ENCODE data around the gene ELL.
A peak's percentile ranks its signal among the peaks of the same experiment; 100 is the strongest.

The ELL gene

DNA sequence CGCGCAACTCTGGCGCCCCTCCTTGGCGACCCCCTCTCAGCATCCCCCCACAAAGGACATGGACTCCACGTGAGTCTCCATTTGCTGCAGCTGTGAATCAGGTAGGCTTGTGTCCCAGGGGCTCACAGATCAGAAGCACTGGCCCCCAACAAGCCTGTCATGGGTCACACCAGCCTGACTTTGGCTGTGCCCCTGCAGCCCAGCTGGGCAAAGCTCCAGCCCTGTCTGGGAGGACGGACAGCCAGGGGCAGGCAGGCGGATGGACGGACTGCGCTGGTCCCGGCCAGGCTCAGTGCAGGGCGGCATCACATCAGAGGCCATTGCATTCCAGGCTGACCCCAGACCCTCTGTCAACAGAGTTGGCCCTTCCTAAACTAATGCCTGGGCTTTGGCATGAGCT, 55.5 kb downstream of the ELL start:
- DNase-seq, result no peak

DNA sequence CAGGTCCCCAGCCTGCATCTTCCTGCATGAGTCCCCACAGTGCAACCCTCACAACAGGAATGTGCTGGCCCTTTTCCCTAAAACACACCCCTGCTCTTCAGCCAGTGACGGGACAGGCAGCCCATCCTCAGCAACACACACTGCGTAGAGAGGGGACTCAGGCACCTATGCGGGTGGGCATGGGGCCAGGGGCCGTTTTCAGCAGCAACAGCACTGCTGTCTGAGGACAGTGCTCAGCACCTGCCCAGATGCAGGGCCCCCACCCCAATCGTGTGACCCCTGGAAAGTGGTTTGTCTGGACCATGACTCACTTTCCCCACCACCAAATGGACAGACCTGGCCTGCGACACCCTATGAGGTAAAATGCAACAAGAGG, 55.9 kb downstream of the ELL start:
- no peak for DNase-seq

DNA sequence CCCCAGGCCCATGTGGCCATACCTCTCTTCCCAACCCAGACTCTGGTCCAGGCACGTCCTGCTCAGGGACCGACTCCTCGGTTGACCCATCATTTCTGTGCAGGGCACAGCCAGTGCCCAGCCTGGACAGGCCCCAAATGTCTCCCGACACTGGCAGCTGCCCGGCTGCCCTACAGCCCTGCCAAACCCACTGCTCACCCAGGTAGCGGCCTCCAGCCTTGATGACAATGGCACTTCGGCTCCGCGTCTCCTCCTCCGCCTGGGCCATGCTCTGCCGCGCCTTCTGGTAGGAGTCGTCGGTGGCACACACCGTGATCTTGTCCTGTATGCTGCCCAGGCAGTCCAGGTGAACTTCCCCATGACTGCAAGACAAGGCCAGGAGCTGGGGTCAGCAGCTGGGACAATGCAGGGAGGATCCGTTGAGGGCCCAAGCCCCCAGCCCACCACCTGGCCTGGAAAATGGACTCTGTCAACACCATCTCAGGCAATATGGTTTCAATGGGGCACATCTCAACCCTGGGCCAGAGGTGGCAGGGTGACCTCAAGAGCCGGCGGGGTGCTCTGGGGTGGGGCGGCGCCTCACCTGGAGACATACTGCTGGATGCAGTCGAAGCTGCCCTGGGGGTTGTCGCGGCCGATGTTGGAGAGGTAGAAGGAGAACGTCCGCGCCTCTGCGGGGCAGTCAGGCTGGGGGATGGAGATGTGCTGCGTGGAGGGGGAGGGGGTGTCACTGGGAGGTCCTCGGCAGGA, 56.5 kb downstream of the ELL start:
- DNase-seq, result no peak

DNA sequence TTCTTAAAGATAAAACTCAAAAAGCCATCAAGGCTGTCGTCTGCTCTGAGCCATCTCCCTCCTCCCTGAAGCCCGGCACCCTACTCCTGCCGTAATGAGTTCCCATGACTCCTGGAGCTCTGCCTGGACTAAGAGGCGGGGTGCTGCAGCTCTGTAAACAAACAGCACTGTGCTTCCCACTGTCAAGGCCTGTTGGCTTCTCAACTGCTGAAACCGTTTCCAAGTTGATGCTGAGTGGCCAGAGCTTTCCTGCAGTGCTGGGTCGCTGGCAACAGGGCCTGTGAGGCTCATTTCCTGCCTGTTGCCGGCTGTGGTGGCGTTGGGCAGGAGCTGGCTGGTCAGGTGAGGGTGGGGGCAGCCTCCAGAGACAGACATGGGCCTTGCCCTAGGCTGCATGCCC, 57.2 kb downstream of the ELL start:
- peak; percentile 65 for DNase-seq

DNA sequence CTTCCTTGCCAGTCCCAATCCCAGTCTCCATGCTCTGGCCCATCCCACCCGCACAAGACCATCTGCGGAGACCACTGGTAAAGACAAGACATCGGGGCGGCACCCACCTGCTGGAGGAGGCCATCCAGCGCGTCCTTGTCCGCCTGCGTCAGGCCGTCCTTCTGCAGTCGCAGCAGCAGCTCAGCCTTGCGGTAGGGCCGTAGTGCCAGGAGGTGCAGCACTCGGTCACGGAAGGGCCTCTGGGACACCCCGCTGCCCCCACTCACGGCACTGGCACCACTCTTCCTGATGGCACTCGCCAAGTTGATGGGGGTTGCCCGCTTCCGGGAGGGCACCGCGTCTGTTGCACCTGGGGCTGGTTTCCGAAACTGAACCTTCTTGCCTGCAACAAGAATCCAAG, 60.4 kb downstream of the ELL start:
- no peak for DNase-seq

DNA sequence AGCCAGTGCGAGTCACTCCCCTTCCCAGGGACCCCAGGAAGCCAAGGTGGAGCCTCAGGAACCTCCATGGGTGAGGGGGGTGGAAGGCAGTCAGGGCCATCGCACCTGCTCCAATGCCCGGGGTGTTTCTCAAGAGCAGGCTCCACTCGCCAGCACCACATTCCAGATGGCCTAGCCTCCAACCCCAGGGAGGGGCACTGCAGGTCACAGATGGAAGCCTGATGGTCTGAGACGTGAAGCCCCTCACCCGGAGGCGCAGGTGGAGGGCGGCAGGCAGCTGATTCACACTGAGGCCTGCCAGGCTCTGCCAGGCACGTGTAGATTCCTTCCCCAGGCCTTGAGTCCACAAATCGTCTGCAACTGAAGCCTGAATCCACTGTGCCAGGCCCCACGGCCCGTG, 61.0 kb downstream of the ELL start:
- no peak for DNase-seq

DNA sequence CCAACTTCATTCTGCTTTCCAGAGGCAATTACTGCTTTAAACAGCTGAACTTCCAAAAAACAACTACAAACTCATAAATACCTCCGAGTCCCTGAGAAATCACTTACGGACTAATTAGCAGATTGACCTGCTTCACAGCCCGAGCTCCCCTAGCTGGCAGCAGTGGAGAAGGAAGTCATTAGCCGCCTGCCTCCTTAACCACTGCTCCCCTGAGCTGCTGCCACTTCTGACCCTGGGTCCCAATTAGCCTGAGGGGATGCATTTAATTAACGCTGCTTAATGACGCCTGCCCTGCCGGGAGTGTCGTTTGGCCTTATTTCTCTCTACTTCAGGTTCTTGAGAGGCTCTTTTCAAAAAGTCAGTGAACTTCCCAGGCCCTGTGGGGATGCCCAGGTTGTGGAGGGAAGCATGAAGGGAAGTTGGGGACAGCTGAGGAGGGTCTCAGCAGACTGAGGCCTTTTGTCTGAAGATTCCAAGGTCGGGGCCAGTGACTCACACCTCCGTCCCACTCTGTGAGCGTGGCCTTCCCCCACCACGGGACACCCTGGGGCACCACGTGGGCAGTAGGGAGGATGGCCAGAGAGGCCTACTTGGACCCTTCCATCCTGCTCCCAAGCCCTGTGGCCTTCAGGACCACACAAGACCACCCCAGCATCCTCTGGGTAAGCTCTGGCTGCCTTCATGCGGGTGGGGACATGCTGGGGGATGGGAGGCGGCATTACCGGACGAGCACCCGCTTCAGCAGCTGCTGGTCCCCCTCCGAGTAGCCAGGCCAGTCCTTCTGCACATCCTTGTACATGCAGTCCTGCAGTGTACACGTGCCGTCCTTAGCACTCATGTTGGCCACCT, 64.2 kb downstream of the ELL start:
- DNase-seq, result no peak

DNA sequence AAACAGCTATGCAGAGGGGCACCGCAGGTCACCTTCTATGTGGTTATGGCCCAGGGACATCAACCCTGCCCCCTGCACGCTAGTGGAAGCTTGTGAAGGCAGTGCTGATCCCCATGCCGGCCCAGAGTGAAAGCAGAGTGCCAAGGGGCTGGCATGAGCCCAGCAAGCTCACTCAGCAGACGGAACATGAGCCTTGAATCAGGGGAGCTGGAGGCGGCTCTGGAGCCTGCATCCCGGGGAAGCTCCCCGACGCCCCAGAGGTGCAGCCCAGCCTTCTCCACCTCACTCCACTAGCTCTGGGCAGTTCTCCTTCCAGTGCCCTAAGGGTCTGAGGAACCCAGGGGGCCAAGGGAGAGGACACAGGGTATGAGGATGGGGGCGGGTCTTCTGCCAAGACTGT, 64.9 kb downstream of the ELL start:
- no peak for DNase-seq

DNA sequence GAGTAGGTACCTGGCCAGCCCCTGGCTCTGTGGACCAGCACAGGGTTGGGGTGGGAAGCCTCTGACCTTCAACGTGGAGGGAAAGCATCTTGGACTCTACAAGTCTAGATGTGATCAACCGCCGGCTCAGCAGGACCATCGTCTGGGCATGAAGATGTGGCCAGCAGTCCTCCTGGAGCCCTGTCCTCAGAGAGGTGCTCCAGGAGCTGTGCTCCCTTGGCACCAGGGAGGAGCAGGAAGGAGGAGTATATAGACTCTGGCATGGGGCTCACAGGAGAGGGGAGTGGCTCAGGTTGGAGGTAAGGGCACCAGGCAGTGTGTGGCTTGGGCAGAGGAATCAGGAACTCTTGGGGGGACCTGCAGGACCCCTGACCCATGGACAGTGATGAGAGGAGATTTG, 65.6 kb downstream of the ELL start:
- DNase-seq, result no peak

DNA sequence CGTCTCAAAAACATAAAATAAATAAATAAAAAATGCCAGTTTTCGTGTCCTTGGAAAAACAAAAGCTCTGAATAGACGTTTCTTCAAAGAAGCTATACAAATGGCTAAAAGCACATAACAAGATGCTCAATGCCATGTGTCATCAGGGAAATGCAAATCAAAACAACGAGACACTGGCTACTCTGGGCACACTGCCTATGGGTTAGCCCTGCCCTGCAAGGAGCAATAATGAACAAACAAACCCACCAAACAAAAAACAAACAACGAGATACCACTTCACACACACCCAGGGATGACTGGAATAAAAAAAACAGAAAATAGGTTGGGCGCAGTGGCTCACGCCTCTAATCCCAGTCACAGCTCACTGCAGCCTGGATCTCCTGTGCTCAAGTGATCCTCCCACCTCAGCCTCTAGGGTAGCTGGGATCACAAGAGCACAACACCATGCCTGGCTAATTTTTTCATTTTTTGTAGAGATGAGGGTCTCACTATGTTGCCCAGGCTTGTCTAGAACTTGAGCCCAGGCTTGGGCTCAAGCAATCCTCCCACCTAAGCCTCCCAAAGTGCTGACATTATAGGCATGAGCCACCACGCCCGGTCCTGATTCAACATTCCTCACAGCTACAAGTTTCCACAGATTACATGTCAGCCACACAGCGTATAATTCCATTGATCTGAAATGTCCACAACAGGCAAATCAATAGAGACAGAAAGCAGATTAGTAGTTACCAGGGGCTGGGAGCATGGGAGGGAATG, 68.4 kb downstream of the ELL start:
- no peak for DNase-seq

DNA sequence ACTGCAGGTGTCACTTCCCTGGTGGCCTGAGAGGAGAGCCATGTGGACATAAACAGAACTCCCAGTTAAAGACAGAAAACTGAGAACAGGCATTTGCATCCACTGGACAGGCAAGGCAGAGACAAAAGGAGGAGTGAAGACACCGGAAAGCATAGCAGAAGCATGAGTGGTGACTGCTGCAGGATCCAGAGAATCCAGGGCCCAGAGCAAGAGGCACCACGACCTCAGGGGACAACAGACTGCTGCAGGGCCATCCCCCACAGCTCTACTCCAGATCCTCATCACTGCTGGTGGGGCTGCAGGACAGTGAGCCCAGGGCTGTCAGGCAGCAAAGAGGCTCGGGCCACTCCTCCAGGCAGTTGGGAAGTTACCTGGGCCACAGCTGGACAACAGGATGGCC, 69.5 kb downstream of the ELL start:
- no peak for DNase-seq

DNA sequence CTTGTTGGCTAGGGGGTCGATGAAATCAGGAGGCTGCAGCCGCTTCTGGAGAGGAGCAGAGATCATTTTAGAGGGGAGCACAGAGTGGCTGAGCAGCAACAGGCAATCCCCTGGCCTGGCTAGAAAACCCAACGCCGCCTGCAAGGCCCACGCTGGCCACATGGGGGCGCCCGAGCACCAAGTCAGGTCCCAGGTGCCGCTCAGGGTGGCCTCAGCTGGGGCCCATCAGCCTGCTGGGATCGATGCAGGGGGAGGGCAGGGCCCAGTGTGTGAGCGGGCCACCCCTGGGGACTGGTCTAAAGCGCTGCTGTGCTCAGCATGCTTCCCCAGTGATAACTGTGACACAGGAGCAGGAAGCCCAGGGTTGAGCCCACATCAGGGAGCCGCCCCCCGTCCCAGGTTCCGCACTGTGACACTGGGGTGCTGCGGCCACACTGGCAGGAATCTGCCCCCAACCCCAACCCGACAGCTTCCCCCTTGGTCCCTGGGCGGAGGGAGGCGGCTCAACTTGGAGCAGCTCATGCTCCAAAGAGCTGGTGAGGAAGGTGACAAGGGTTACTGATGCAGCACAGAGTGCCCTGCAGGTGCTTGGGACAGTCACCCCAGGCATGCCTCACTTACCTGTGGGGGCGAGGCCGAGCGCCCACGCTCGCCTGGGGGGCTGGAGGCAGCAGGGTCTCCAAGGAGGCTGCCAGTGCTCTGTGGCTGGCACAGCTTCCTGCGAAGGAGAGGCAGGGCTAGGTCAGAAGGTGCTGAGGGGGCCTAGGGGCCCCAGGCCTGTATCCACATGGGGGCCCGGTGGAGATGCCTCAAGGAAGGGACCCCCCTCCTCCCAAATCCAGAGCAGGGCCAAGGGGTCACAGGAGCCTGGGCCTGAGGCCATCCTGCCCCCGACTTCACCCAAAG, 70.7 kb downstream of the ELL start:
- DNase-seq, result peak; percentile 80

DNA sequence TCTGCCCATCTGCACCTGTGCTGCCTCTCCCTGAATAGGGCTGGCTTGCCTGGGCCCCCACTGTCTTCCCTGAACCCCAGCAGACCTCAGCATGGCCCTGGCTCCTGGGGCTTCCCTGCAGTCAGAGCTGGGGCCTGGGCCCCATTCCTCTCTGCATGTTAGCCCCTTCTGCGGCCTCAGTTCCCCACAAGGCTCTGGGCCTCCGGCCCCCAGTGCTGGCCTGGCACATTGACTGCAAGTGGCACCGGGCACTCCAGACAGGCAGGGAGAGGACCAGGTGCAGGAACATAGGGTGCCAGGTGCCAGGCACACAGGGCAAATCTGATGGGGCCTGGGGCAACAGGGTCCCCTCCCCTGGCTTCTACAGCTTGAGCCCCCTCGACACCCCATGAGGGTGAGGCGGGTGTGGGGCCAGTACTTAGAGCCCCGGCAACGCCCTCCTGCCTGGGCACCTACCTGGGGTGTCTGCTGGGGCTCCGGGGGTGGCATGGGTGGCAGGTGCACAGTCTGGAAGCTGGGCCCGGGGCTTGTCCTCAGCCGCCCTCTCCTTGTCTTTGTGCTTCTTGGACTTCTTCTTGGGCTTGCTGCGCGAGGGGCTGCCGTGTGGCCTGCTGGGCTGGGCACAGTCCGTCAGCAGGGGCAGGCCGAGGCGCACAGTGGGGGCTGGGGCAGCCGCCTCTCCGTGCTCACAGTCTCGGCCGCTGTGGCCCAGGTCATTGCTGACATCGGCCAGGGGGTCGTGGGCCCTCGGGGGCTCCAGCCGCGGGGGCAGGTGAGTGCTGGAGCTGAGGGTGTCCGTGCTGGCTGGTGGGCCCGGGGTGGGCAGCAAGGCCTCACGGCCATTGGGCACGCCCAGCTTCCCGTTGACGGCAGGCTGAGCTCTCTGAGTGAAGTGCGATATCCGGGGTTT, 71.6 kb downstream of the ELL start:
- DNase-seq, result no peak

DNA sequence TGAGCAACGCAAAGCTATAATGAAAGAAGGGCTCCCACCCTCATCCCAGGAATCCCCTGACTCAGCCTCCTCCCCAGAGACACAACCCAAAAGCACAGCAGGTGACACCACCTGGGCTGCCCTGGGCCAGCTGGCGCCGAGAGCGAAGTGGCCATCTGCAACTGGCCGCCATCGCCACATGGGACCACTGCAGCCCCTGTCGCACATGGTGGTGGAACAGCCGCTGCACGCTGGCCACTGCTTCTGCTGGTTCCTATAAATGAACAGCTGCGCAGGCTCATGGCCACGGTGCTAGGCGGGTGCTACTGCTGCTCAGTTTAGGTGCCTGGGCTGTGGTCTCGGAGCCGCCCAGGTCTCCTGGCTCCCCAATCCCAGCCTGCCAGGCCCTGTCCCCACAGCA, 72.3 kb downstream of the ELL start:
- no peak for DNase-seq

DNA sequence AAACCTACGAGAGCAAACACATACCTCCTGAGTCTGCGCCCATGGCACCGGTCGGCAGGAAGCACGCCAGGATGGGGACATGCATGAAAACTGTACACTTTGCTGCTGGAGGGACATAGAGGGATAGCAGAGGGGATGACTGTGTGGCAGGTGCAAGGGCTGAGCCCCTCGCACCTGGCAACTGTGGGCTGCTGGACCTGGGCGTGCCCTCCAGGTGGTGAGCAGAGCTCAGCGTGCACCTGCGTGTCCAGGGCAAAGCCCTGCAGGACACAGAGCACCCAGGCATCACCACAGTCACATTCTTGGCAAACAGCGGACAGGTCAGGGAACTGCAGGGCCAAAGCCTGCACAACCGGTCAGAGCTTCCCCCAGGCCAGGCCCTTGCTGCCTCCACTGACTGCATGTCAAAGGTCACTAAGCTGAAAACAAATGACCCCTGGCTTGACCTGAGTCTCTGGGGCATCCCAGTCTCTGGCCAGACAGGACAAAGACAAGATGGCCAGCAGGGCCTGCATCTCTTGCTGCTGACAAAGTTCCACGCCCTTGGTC, 75.0 kb downstream of the ELL start:
- no peak for DNase-seq

DNA sequence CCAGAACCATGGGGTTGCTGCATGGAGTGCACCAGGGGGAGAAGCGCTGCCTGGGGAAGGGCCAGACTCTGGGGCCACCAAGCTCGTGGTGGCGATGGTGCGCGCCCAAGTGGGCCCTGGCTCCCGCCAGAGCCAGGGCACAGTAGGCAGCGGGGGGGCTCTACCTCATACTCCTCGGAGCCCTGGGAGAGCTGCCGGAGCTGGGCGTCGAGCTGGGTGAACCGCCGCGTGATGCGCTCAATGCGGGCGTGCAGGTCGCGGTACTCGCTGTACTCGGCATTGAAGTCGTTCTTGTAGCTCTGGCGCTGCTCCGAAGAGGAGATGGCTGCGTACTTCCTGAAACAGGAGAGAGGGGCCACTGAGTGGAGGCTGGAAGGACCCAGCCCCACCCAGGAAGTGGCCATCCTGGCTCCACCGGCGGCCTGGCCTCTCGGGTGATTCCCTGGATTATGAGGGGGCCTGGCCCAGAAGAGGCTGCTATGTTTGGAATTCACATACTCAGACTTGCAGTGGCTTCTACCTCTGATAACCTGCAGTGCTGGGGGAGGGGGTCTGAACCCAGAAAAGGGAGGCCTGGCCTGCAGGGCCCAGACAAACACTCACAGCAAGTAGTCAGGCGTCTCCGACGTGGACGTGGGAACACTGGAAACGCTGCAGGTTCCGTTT, 75.6 kb downstream of the ELL start:
- no peak for DNase-seq

DNA sequence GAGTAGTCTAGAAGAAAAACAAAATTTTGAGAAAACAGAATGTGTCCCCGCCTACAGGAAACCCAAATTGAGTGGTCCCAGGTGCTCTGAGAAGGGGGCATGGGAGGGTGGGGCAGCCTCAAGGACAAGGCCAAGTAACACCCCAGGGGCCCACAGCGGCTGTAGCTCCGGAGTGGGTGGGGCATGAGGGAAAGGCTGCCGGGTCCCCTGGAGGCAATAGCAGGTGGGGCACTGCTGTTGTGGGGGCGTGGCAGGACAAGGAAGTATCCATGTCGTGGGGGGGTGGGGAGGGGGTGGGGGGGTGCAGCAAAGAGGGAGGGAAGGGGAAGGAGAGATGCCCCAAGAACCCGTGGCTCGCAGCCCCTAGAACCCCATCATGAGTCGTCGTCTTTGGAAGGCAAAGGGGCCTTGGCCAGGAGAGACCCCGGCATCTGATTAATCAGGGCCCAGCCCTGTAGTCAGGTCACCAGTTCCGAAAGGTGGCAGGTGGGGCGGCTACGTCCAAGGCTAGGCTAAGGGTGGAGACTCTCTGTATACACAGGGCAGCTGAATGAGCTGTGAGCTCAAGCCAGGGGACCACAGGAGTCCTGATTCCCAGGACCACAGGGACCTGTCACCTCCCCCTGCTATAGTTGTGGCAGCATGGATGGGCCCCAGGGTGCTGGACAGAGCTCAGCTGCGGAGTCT, 76.5 kb downstream of the ELL start:
- no peak for DNase-seq

DNA sequence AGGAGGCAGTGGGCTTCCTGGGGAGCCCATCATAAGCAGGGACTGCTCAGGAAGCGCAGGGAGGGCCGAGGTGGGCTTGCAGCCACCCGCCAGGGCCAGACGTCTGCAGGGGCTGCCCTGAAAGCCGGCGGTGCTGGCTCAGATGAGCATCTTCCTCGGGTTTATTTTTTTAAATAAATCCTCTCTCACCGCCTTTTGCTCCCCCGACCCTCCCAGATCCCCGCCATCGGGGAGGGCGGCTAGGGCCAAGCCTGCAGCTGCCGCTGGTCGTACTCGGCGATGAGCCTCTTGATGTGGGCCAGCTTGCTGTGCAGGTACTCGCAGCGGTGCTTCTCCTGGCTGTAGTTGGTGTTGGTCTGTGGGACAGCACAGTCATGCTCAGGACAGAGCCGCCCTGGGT, 77.4 kb downstream of the ELL start:
- DNase-seq, result no peak

DNA sequence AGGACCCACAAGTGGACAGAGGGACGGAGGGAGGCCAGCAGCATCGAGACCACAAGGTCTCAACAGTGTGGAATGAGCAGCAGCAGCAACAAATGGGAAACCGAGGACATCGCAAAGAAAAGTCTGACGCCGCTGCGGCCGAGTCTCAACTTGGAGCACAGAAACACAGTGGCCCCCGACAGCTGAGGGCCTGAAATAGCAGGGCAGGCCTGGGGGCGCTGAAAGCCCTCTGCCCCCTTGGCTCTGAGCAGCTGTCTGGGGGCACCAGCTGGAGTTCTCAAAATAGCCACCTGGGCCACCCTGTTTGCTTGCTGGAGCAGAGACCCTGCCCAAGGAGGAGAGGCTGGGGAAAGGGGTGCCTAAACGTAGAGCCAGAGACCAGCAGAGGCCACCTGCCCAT, 78.0 kb downstream of the ELL start:
- DNase-seq, result no peak

DNA sequence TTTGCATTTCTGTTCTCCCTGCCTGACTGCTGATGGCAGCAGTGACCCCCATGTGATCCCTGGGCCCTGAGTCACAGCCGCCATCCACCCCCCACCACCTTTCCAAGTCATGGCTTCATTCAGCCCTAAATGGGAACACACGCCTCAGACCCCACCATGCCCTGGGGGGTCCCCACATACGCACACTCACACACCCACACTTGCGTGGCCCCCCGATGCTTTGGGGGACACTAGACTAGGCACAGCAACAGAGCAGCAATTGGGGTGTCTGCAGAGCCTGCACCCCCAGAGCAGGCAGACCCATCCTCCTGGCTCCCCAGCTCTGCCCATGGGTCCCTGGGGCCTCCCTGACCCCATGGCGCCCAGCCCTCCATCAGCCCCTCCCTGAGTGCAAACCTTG, 78.5 kb downstream of the ELL start:
- no peak for DNase-seq

Data from NCI-H1694 (cell line).